Panc1 (cell line): Measurements from ENCODE around the gene XPNPEP3.

Experiments used
- CTCF ChIP-seq: fragments of 450-650 bp; IDR thresholded peaks from 2 replicates; pipeline ENCODE4 v1.5.1; 2017; ENCODE audit warnings: mild to moderate bottlenecking
- REST ChIP-seq, 2 experiments: IDR thresholded peaks; 2 replicates each; pipeline ENCODE4 v1.6.1; 2011 to 2012; ENCODE audit warnings: low read depth in 2 of 2, control low read depth in 1 of 2, low read length in 1 of 2, mild to moderate bottlenecking in 1 of 2, moderate library complexity in 1 of 2; ENCODE audit not compliant: insufficient read depth in 1 of 2

- no peak for TF ChIP-seq REST (IDR thresholded peaks at IDR 0.05; ENCODE audit: insufficient read depth in 1 of 2, low read depth in 2 of 2, low read length in 1 of 2)
- no peak for TF ChIP-seq CTCF
Observed at GRCh38 chr22:40911772-40912171, 54.8 kb downstream of the XPNPEP3 start.
